HG02884 (cell line): ENCODE results near the gene SELENOT.
"Not testable (repeated sequence)": the region's sequence is repeated elsewhere in the genome, so short reads cannot be mapped to it uniquely, and the experiment has no call there.

Source experiments
- ATAC-seq: cut with Tn5 transposase; IDR thresholded peaks from one replicate; pipeline ENCODE4 v1.9.1; 2021; ENCODE audit warnings: mild to moderate bottlenecking, moderate library complexity; ENCODE audit not compliant: unreplicated experiment

The SELENOT gene

GRCh38 chr3:150603153-150603979 is at the start of gene SELENOT:
Gene SELENOT, plus strand, starts transcription at chr3:150603321. Its CDS starts 42 bp downstream, at chr3:150603363.
- ATAC-seq, result peak; percentile 55

- ATAC-seq, result no peak
These were observed 47.2 kb upstream of the SELENOT start for GRCh38 chr3:150555859-150556436.

GRCh38 chr3:150556792-150557191 is 46.3 kb upstream of the SELENOT start:
- no peak for ATAC-seq

- ATAC-seq, result no peak
These were observed 45.4 kb upstream of the SELENOT start for GRCh38 chr3:150557725-150558124.

GRCh38 chr3:150564243-150564642 is 38.9 kb upstream of the SELENOT start:
- ATAC-seq, result no peak

GRCh38 chr3:150567328-150567727 is 35.8 kb upstream of the SELENOT start:
- ATAC-seq, result no peak

- ATAC-seq, result no peak
These were observed 25.3 kb upstream of the SELENOT start for GRCh38 chr3:150577855-150578254.

GRCh38 chr3:150581174-150581573 is 21.9 kb upstream of the SELENOT start:
- no peak for ATAC-seq

GRCh38 chr3:150582620-150583019 is 20.5 kb upstream of the SELENOT start:
- peak; percentile 54 for ATAC-seq

- peak; percentile 49 for ATAC-seq
These were observed 20.1 kb upstream of the SELENOT start for GRCh38 chr3:150583028-150583427.

GRCh38 chr3:150588027-150588830 is 14.9 kb upstream of the SELENOT start:
- ATAC-seq, result no peak

- ATAC-seq, result no peak
These were observed 13.4 kb upstream of the SELENOT start for GRCh38 chr3:150589759-150590158.

- ATAC-seq, result no peak
These were observed 9.0 kb upstream of the SELENOT start for GRCh38 chr3:150594150-150594549.

GRCh38 chr3:150597646-150598045 is 5.5 kb upstream of the SELENOT start:
- ATAC-seq, result no peak

- peak; percentile 17 for ATAC-seq
These were observed 3.4 kb upstream of the SELENOT start for GRCh38 chr3:150599611-150600297.

GRCh38 chr3:150600647-150601530 is 2.2 kb upstream of the SELENOT start:
- ATAC-seq, result not testable (repeated sequence)

GRCh38 chr3:150602426-150603152 is 532 bp upstream of the SELENOT start:
- ATAC-seq, result peak; percentile 4

GRCh38 chr3:150603980-150604319 is 829 bp downstream of the SELENOT start:
- no peak for ATAC-seq

GRCh38 chr3:150605998-150606641 is 3.0 kb downstream of the SELENOT start:
- no peak for ATAC-seq
